Activated naive CD8-positive, alpha-beta T cell (primary cell): Measurements from ENCODE around the gene FAM180B.
A peak's percentile ranks its signal among the peaks of the same experiment; 100 is the strongest.

Experiments used
- H3K27ac Mint-ChIP-seq: one replicate; pipeline ENCODE4 v1.8.0; 2021; ENCODE audit warnings: mixed read lengths
- H3K27me3 Mint-ChIP-seq: one replicate; pipeline ENCODE4 v1.8.0; 2021; ENCODE audit warnings: mixed read lengths
- H3K36me3 Mint-ChIP-seq: one replicate; pipeline ENCODE4 v1.8.0; 2021; ENCODE audit warnings: mixed read lengths
- H3K4me1 Mint-ChIP-seq: one replicate; pipeline ENCODE4 v1.8.0; 2021; ENCODE audit warnings: low read depth, mixed read lengths
- H3K4me3 Mint-ChIP-seq: one replicate; pipeline ENCODE4 v1.8.0; 2021; ENCODE audit warnings: mild to moderate bottlenecking, mixed read lengths
- H3K9me3 Mint-ChIP-seq: one replicate; pipeline ENCODE4 v1.8.0; 2021; ENCODE audit warnings: low read depth, mixed read lengths

FAM180B gene

DNA sequence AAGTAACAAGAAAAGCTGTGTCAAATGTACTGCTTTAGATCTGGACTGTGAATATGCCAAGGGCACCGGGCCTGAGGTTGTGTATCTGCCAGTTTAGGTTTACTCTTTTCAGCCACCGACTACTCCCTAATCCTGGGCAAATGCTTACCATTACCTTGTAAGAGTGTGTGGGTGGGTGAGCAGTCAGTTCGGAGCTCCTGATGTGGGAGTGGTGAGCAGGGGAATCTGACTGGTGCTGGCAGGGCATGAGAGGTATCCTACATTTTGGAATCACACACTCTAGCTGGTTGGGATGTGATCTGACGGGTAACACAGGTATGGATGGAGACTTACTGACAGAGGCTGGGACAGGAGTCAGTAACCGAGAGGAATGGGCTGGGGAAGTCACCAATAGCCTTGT is 2.6 kb upstream of the FAM180B start:
- Mint-ChIP-seq H3K4me1 (peaks cover 22% of the 10 kb centered on the region), H3K4me3 (no peak overlapping the region), H3K27me3 (no peaks in the 10 kb centered on the region), H3K9me3 (no peaks in the 10 kb centered on the region), H3K36me3 (peaks cover 12% of the 10 kb centered on the region), H3K27ac (no peak overlapping the region)

DNA sequence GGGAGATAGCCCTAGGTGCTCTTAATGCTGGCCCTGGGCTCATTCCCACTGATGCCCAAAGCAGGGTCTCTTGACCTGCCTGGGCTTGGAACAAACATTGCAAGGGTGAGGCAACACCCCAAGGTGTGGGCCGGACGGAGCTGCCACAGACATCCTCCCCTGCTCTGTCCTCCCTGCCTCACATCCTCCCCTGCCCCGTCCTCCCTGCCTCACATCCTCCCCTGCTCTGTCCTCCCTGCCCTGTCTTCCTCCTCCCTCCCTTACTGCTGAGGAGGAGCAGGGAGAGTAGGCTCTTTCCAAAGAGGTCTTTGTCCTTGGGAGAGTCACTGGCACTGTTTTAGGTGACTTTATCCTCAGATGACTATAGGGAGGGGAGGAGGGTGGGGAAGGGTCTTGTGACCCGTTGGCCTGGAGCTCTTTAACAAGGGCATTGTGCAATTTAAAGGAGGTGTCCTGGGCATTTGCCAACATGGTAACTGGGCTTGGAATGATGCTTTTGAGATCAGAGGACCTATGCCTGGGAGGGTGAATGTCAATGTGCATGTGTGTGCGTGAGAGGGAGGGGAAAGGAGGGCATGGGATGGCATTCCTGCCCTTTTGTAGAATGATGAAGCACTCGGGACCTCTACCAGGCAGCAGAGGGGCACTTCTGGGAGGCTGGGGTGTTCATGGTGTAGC is 700 bp downstream of the FAM180B start:
- Mint-ChIP-seq H3K4me3 (no peak overlapping the region), H3K27me3 (no peaks in the 10 kb centered on the region), H3K4me1 (peaks cover 4% of the 10 kb centered on the region), H3K9me3 (no peaks in the 10 kb centered on the region), H3K27ac (no peak overlapping the region), H3K36me3 (peaks cover 10% of the 10 kb centered on the region)

- Mint-ChIP-seq H3K27me3 (peaks cover 3% of the 10 kb centered on the region), H3K27ac (no peak overlapping the region), H3K4me1 (peaks cover 4% of the 10 kb centered on the region), H3K4me3 (no peak overlapping the region), H3K36me3 (peaks cover 10% of the 10 kb centered on the region), H3K9me3 (no peaks in the 10 kb centered on the region)
Measured at GRCh38 chr11:47587723-47588326, 1.3 kb downstream of the FAM180B start.

GRCh38 chr11:47589118-47589517 is 2.6 kb downstream of the FAM180B start:
- no peak overlapping the region for H3K4me3 Mint-ChIP-seq
- H3K9me3 Mint-ChIP-seq = no peaks in the 10 kb centered on the region
- peaks cover 12% of the 10 kb centered on the region for H3K27me3 Mint-ChIP-seq
- H3K27ac Mint-ChIP-seq = no peak overlapping the region
- peaks cover 4% of the 10 kb centered on the region for H3K36me3 Mint-ChIP-seq
- H3K4me1 Mint-ChIP-seq = peaks cover 9% of the 10 kb centered on the region

DNA sequence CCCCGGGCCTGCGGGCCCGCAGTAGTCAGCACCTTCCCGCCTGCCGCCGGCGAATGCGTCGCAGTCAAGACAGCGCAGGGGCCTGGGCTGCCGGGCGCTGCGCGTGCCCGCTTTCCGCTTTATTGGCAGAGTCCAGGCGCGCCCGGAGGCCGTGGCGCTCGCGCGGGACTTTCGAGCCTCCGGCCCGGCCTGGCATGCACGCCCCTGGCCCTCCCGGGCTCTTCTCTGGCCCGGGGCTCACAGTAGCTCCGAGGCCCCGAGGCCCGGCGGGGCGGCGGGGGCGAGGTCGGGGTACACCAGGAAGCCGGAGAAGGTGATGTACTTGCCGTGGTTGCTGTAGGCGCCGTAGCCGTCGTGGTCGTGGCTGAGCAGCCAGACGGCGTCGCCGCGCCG is 3.1 kb downstream of the FAM180B start:
- peaks cover 14% of the 10 kb centered on the region for H3K27me3 Mint-ChIP-seq
- no peak overlapping the region for H3K27ac Mint-ChIP-seq
- H3K9me3 Mint-ChIP-seq = no peaks in the 10 kb centered on the region
- no peak overlapping the region for H3K4me3 Mint-ChIP-seq
- H3K4me1 Mint-ChIP-seq = peaks cover 9% of the 10 kb centered on the region
- no peaks in the 10 kb centered on the region for H3K36me3 Mint-ChIP-seq

DNA sequence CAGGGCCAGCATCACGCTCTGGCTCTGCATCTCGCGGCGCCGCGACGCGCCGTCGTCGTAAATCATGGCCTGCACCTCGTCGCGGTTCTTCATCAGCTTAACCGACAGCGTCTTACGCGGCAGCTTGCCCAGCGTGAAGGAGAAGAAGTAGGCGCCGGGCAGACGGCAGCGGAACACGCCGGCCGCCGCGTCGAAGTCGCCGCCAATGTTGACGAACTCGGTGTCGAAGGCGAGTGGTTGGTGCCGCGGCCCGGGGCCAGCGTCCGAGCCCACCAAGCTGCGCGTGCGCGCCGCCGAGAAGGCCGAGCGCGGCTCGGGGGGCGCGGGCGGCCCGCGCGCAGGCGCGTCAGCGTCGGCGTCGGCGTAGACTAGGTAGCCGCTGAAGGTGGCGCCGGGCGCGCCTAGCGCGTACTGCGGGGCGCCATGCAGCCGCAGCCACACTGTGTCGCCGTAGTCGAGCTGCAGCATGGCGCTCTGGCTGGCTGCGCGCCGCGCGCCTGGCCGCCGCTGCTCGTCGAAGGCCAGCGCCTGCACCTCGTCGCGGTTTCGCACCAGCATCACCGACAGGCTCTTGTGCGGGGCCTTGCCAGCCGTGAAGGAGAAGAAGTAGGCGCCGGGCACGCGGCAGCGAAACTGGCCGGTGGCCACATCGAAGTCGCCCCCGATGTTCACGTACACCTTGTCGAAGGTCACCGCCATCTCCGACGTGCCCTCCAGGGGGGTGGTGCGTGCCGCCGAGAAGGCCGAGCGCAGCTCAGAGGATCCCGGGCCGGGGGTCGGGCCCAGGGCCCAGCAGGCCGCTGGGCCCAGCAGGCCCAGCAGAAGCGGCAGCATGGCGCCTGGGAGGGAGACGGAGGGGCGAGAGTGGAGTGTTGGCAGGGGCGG is 3.7 kb downstream of the FAM180B start:
- peaks cover 17% of the 10 kb centered on the region for H3K27me3 Mint-ChIP-seq
- no peak overlapping the region for H3K4me3 Mint-ChIP-seq
- H3K4me1 Mint-ChIP-seq = peaks cover 9% of the 10 kb centered on the region
- no peak overlapping the region for H3K27ac Mint-ChIP-seq
- H3K9me3 Mint-ChIP-seq = no peaks in the 10 kb centered on the region
- H3K36me3 Mint-ChIP-seq = no peaks in the 10 kb centered on the region

- H3K4me1 Mint-ChIP-seq = peaks cover 9% of the 10 kb centered on the region
- H3K36me3 Mint-ChIP-seq = no peaks in the 10 kb centered on the region
- no peak overlapping the region for H3K27ac Mint-ChIP-seq
- no peak overlapping the region for H3K4me3 Mint-ChIP-seq
- H3K9me3 Mint-ChIP-seq = no peaks in the 10 kb centered on the region
- H3K27me3 Mint-ChIP-seq = peaks cover 22% of the 10 kb centered on the region
Measured at GRCh38 chr11:47591764-47592163, 5.3 kb downstream of the FAM180B start.

DNA sequence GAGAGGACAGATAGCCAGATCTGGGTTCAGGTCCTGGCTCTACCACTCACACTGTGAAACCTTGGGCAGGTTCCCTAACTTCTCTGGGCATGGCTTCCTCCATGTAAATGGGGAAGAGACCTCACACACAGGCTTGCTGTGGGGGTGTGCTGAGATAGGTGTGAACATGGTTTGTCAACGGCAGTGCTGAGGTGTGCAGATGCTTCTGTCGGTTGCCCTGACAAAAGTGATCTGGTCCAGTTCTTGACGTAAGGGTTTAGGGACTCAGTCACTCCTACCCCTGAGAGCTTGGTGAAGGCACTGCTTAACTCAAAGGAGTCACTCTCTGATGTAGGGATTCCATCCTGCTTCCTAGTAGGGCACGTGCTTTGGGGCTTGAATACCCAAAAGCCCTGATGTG is 5.8 kb downstream of the FAM180B start:
- no peak overlapping the region for H3K27ac Mint-ChIP-seq
- no peaks in the 10 kb centered on the region for H3K9me3 Mint-ChIP-seq
- H3K4me3 Mint-ChIP-seq = no peak overlapping the region
- peaks cover 22% of the 10 kb centered on the region for H3K27me3 Mint-ChIP-seq
- no peaks in the 10 kb centered on the region for H3K36me3 Mint-ChIP-seq
- H3K4me1 Mint-ChIP-seq = peaks cover 9% of the 10 kb centered on the region

GRCh38 chr11:47592970-47593369 is 6.5 kb downstream of the FAM180B start:
- Mint-ChIP-seq H3K27ac (no peak overlapping the region), H3K27me3 (peaks cover 22% of the 10 kb centered on the region), H3K36me3 (no peaks in the 10 kb centered on the region), H3K4me3 (no peak overlapping the region), H3K9me3 (no peaks in the 10 kb centered on the region), H3K4me1 (peaks cover 9% of the 10 kb centered on the region)

GRCh38 chr11:47593492-47593933 is 7.0 kb downstream of the FAM180B start:
- Mint-ChIP-seq H3K4me3 (peak overlapping the region; percentile 44), H3K27me3 (peaks cover 22% of the 10 kb centered on the region), H3K36me3 (no peaks in the 10 kb centered on the region), H3K4me1 (peaks cover 9% of the 10 kb centered on the region), H3K9me3 (no peaks in the 10 kb centered on the region), H3K27ac (no peak overlapping the region)

DNA sequence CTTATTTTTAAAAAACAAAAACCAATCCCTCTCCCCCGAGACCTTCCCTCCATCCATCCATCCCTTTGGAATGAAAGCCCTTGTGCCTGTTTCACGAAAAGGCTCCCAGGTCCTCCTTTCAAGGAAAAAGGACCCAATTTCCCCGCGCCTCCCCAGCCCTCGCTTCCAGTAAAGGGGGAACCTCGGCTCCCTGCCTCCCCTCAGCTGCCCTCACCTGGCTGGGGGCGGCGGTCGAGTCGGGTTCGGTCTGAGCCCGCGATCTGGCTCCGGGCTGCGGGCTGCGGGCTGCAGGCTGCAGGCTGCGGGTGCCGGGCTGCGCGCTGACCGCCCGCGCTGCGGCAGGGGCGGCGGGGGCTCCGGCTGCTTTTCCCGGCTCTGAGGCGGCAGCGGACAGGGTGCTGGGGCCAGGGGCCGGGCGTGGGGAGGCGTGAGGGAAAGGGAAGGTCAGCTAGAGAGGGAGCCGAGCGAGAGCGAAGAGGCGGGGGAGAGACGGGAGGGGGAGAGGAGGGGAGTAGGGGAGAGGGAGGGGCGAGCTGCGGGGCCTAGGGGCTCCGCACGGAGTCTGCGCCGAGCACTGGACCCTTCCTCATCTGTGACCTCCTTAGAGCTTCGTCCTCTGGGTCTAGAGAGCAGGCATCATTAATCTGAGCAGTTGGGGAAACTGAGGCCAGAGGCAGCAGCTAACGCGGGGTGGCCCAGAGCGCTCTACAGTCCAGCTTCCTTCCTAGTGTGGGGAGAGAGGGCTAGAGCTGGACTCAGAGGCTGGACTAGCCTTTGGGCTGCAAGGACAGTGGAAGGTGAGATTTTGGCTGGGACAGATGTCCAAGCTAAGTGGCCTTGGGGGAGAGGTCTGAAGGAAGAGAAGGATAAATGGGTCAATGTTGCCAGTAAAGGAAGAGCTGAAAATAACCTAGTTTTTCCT is 7.7 kb downstream of the FAM180B start, which contains the start of gene C1QTNF4:
TSS of gene C1QTNF4 (minus strand) at position 478 of the 922 bp plus-strand sequence. CDS start 3,601 bp downstream, outside the sequence.
- H3K27ac Mint-ChIP-seq = no peak within 1 kb of the TSS
- H3K4me1 Mint-ChIP-seq = peaks cover 9% of the 10 kb centered on the region
- no peaks in the 10 kb centered on the region for H3K9me3 Mint-ChIP-seq
- H3K4me3 Mint-ChIP-seq = peak within 1 kb of the TSS; percentile 44
- H3K27me3 Mint-ChIP-seq = peaks cover 22% of the 10 kb centered on the region
- no peaks in the 10 kb centered on the region for H3K36me3 Mint-ChIP-seq

- H3K36me3 Mint-ChIP-seq = no peaks in the 10 kb centered on the region
- no peaks in the 10 kb centered on the region for H3K9me3 Mint-ChIP-seq
- H3K4me1 Mint-ChIP-seq = peaks cover 9% of the 10 kb centered on the region
- no peak overlapping the region for H3K4me3 Mint-ChIP-seq
- H3K27ac Mint-ChIP-seq = no peak overlapping the region
- H3K27me3 Mint-ChIP-seq = peaks cover 22% of the 10 kb centered on the region
Measured at GRCh38 chr11:47595029-47595428, 8.6 kb downstream of the FAM180B start.

DNA sequence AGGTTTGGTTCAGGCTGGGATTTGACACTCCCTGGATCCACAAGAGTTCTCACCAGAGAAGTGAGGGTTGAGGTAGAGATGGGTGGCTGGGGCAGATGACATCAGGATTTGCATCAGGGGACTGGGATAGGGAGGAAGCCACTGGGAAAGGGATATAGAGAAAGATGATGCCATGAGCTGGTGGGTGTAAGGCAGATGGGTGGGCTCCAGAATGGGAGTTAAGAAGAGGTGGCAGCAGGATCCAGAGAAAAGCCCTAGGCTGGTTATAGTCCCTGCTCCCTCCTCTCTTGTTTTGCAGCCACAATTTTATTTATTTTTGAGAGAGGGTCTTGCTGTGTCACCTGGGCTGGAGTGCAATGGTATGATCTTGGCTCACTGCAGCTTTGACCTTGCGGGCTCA is 9.5 kb downstream of the FAM180B start:
- peaks cover 9% of the 10 kb centered on the region for H3K4me1 Mint-ChIP-seq
- H3K27ac Mint-ChIP-seq = no peak overlapping the region
- no peak overlapping the region for H3K4me3 Mint-ChIP-seq
- no peaks in the 10 kb centered on the region for H3K9me3 Mint-ChIP-seq
- peaks cover 22% of the 10 kb centered on the region for H3K27me3 Mint-ChIP-seq
- H3K36me3 Mint-ChIP-seq = no peaks in the 10 kb centered on the region

DNA sequence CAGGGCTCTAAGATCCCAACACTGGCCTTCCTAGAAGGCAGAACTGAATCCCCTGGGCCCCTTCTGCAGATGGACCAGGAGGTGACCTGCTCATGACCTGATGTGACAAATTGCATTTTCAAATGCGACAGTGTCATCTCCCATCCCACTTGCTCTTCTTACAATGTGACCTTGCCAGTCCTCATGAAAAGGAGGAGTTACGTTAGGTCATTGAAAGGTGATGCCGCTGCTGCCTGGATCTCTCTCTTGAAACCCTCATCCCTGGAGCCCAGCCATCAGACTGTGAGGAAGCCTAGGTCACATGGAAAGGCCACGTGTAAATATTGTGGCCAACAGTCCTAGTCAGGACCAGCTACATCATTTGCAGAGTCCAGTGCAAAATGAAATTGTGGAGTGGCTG is 13.4 kb downstream of the FAM180B start:
- H3K27me3 Mint-ChIP-seq = peaks cover 5% of the 10 kb centered on the region
- H3K4me3 Mint-ChIP-seq = no peak overlapping the region
- H3K9me3 Mint-ChIP-seq = no peaks in the 10 kb centered on the region
- H3K36me3 Mint-ChIP-seq = no peaks in the 10 kb centered on the region
- no peaks in the 10 kb centered on the region for H3K4me1 Mint-ChIP-seq
- no peak overlapping the region for H3K27ac Mint-ChIP-seq
